Gastrocnemius medialis (tissue), 4 donors: ENCODE data around the gene LYPD4. TPM values are rescaled to one million over a fixed set of nuclear protein-coding genes. Genes with fewer than 3 reads are reported as not detected.
A peak's percentile ranks its signal among the peaks of the same experiment; 100 is the strongest.

Experiments used
- ATAC-seq, 2 donors: fragments of 150-250 bp; one replicate each; pipeline ENCODE4 v1.9.1; 2016
- DNase-seq, 2 donors: peaks; one replicate each; pipeline ENCODE4 v3.0.0-alpha.2; 2019
- H3K27ac ChIP-seq, 4 donors: fragments of 200-600 bp; sonication (generic); 1 replicate in 1 of 4; 2 replicates in 3 of 4; pipeline ENCODE4 v1.5.1; 2016 to 2018; ENCODE audit warnings: mild to moderate bottlenecking in 2 of 4, moderate library complexity in 1 of 4
- H3K27me3 ChIP-seq, 3 donors: fragments of 200-600 bp; sonication (generic) in 2 of 3; 1 replicate in 1 of 3; 2 replicates in 2 of 3; pipeline versions ENCODE4 v1.5.1 to v1.6.0; 2016 to 2019; ENCODE audit warnings: mild to moderate bottlenecking in 1 of 3, moderate library complexity in 1 of 3
- H3K36me3 ChIP-seq, 2 donors: fragments of 200-600 bp; sonication (generic) in 1 of 2; one replicate each; pipeline ENCODE4 v1.5.1; 2017 to 2018
- H3K4me1 ChIP-seq, 2 donors: fragments of 200-600 bp; sonication (generic) in 1 of 2; one replicate each; pipeline ENCODE4 v1.5.1; 2016 to 2017; ENCODE audit warnings: mild to moderate bottlenecking in 2 of 2
- H3K4me3 ChIP-seq, 4 donors: fragments of 200-600 bp; sonication (generic) in 3 of 4; 1 replicate in 1 of 4; 2 replicates in 3 of 4; pipeline ENCODE4 v1.5.1; 2016 to 2019; ENCODE audit warnings: mild to moderate bottlenecking in 2 of 4
- H3K9me3 ChIP-seq, 3 donors: fragments of 200-600 bp; sonication (generic) in 2 of 3; 1 replicate in 1 of 3; 2 replicates in 2 of 3; pipeline ENCODE4 v1.5.1; 2016 to 2019
- CTCF ChIP-seq, 5 experiments: fragments of 450-650 bp in 3 of 5; fragments of 200-600 bp in 2 of 5; sonication (generic) in 2 of 5; IDR thresholded peaks in 4 of 5; conservative IDR thresholded peaks in 1 of 5; 1 replicate in 4 of 5; 2 replicates in 1 of 5; pipeline ENCODE4 v1.5.1; 2016 to 2019; ENCODE audit warnings: antibody characterized with exemption in 5 of 5, mild to moderate bottlenecking in 3 of 5, moderate library complexity in 3 of 5
- POLR2A ChIP-seq, 2 donors: fragments of 450-650 bp; IDR thresholded peaks; one replicate each; pipeline ENCODE4 v1.6.1; 2017; ENCODE audit warnings: antibody characterized with exemption in 2 of 2, mild to moderate bottlenecking in 2 of 2, moderate library complexity in 2 of 2
- in situ Hi-C, 4 donors: fragments of 200-750 bp; cut with MboI; loops; one replicate each; pipeline versions ENCODE4 v1.15.0 to v1.8.0; 2017; ENCODE audit warnings: low sequenced_read_pairs in 4 of 4
- intact Hi-C: fragments of 100-400 bp; cut with DNase I; formaldehyde crosslinking; loops from one replicate; pipeline ENCODE4 v1.15.1; 2023; ENCODE audit warnings: low total_unique reads
- total RNA-seq, 4 donors: library from RNA; depleted of rRNA; stranded (reverse); fragments of >200 nt; gene quantifications; one replicate each; pipeline versions ENCODE4 v1.1.0 to v1.2.3, GENCODE V29; 2016

The LYPD4 gene
- total RNA-seq, 4 donors from 2014 or later: not detected

GRCh38 chr19:41864374-41864773 is 19.9 kb upstream of the LYPD4 start:
- Histone ChIP-seq H3K27me3 (no peaks in the 10 kb centered on the region), H3K36me3 (peaks cover 0 to 65% of the 10 kb centered on the region in 2 donors), H3K27ac (no peak overlapping the region), H3K4me3 (no peak overlapping the region), H3K4me1 (peaks cover 22 to 30% of the 10 kb centered on the region in 2 donors), H3K9me3 (no peaks in the 10 kb centered on the region)
- TF ChIP-seq CTCF (IDR thresholded peaks at IDR 0.05 in 4 of 5, conservative IDR thresholded peaks at IDR 0.05 in 1 of 5) (no peak), POLR2A (IDR thresholded peaks at IDR 0.05) (no peak)
- intact Hi-C loops (loop anchor here (5.0 to 10.0 kb wide), 3 partner anchors 213 to 460 kb away; partner anchors contain the start of genes DEDD2, MEGF8 and ZNF574), in situ Hi-C loops (loop anchor here in 2 of 4 donors (5.0 to 10.0 kb wide), 2 partner anchors 78 to 90 kb away; partner anchors contain the start of gene RABAC1 (in 1 of the 2))
- DNase-seq (no peak), ATAC-seq (no peak)

- intact Hi-C loops (loop anchor here (5.0 to 10.0 kb wide), 3 partner anchors 214 to 461 kb away; partner anchors contain the start of genes DEDD2, MEGF8 and ZNF574), in situ Hi-C loops (loop anchor here in 2 of 4 donors (5.0 to 10.0 kb wide), 2 partner anchors 79 to 91 kb away; partner anchors contain the start of gene RABAC1 (in 1 of the 2))
- no peak for TF ChIP-seq CTCF (IDR thresholded peaks at IDR 0.05 in 4 of 5, conservative IDR thresholded peaks at IDR 0.05 in 1 of 5)
- TF ChIP-seq POLR2A (IDR thresholded peaks at IDR 0.05): no peak
- Histone ChIP-seq H3K9me3 (no peaks in the 10 kb centered on the region), H3K36me3 (peaks cover 0 to 55% of the 10 kb centered on the region in 2 donors), H3K27ac (no peak overlapping the region), H3K27me3 (no peaks in the 10 kb centered on the region), H3K4me1 (peaks cover 26 to 37% of the 10 kb centered on the region in 2 donors), H3K4me3 (no peak overlapping the region)
- DNase-seq: no peak
- no peak for ATAC-seq
These were observed 18.9 kb upstream of the LYPD4 start for GRCh38 chr19:41863209-41863931.

GRCh38 chr19:41862445-41862986 is 18.0 kb upstream of the LYPD4 start:
- no peaks in the 10 kb centered on the region for H3K9me3 ChIP-seq
- H3K27ac ChIP-seq: no peak overlapping the region
- H3K4me1 ChIP-seq: peaks cover 26 to 37% of the 10 kb centered on the region in 2 donors
- intact Hi-C loops (loop anchor here (5.0 to 10.0 kb wide), 3 partner anchors 215 to 462 kb away; partner anchors contain the start of genes DEDD2, MEGF8 and ZNF574), in situ Hi-C loops (loop anchor here in 2 of 4 donors (5.0 to 10.0 kb wide), 2 partner anchors 80 to 92 kb away; partner anchors contain the start of gene RABAC1 (in 1 of the 2))
- peaks cover 0 to 46% of the 10 kb centered on the region in 2 donors for H3K36me3 ChIP-seq
- H3K4me3 ChIP-seq: no peak overlapping the region
- TF ChIP-seq POLR2A (IDR thresholded peaks at IDR 0.05): no peak
- no peak for TF ChIP-seq CTCF (IDR thresholded peaks at IDR 0.05 in 4 of 5, conservative IDR thresholded peaks at IDR 0.05 in 1 of 5)
- no peaks in the 10 kb centered on the region for H3K27me3 ChIP-seq
- DNase-seq (no peak), ATAC-seq (no peak)

GRCh38 chr19:41861846-41862245 is 17.4 kb upstream of the LYPD4 start:
- TF ChIP-seq POLR2A (IDR thresholded peaks at IDR 0.05): no peak
- TF ChIP-seq CTCF (IDR thresholded peaks at IDR 0.05 in 4 of 5, conservative IDR thresholded peaks at IDR 0.05 in 1 of 5): no peak
- no peaks in the 10 kb centered on the region for H3K9me3 ChIP-seq
- peaks cover 0 to 45% of the 10 kb centered on the region in 2 donors for H3K36me3 ChIP-seq
- peak overlapping the region in 1 of 4 donors; percentile 70 for H3K4me3 ChIP-seq
- in situ Hi-C loops: loop anchor here in 2 of 4 donors (5.0 to 10.0 kb wide), 2 partner anchors 80 to 93 kb away; partner anchors contain the start of gene RABAC1 (in 1 of the 2)
- intact Hi-C loops: loop anchor here (5.0 to 10.0 kb wide), 3 partner anchors 215 to 463 kb away; partner anchors contain the start of genes DEDD2, MEGF8 and ZNF574
- ATAC-seq (no peak), DNase-seq (no peak)
- H3K27ac ChIP-seq: peak overlapping the region in 2 of 4 donors; percentile 86 to 97
- peaks cover 26 to 37% of the 10 kb centered on the region in 2 donors for H3K4me1 ChIP-seq
- H3K27me3 ChIP-seq: no peaks in the 10 kb centered on the region
